Chondrocyte (in vitro differentiated cells): ENCODE results near the gene PBX3. TPM values are rescaled to one million over a fixed set of nuclear protein-coding genes. Genes with fewer than 3 reads are reported as not detected.
A peak's percentile ranks its signal among the peaks of the same experiment; 100 is the strongest.

Experiments used
- DNase-seq: peaks from one replicate; pipeline ENCODE4 v3.0.0; 2021; ENCODE audit warnings: mixed read lengths, low spot score
- H3K27ac Mint-ChIP-seq: one replicate; pipeline ENCODE4 v1.8.0; 2021; ENCODE audit warnings: mild to moderate bottlenecking, moderate library complexity, mixed read lengths; ENCODE audit not compliant: unreplicated experiment
- H3K27me3 Mint-ChIP-seq: 2 replicates; pipeline ENCODE4 v1.8.0; 2021; ENCODE audit warnings: low read depth, mixed read lengths
- H3K36me3 Mint-ChIP-seq: 2 replicates; pipeline ENCODE4 v1.8.0; 2021; ENCODE audit warnings: low read depth, mixed read lengths
- H3K4me1 Mint-ChIP-seq: 2 replicates; pipeline ENCODE4 v1.8.0; 2021; ENCODE audit warnings: low read depth, mild to moderate bottlenecking, mixed read lengths
- H3K4me3 Mint-ChIP-seq: one replicate; pipeline ENCODE4 v1.8.0; 2021; ENCODE audit warnings: mild to moderate bottlenecking, moderate library complexity, mixed read lengths; ENCODE audit not compliant: unreplicated experiment
- H3K9me3 Mint-ChIP-seq: 2 replicates; pipeline ENCODE4 v1.8.0; 2021; ENCODE audit warnings: low read depth, mixed read lengths
- CTCF ChIP-seq: fragments of 200-600 bp; sonication (generic); IDR thresholded peaks from 2 replicates; pipeline ENCODE4 v1.5.0; 2021; ENCODE audit warnings: antibody characterized with exemption, mild to moderate bottlenecking, moderate library complexity
- total RNA-seq: library from RNA; stranded (reverse); gene quantifications from 3 replicates; pipeline ENCODE4 v1.2.1, GENCODE V29; 2021

Gene PBX3
- total RNA-seq, 1 donor from 2014 or later: 24.1 TPM

GRCh38 chr9:125985142-125985997, 238.2 kb downstream of the PBX3 start:
- no peak for TF ChIP-seq CTCF
- Mint-ChIP-seq H3K27ac (no peak overlapping the region), H3K4me1 (no peaks in the 10 kb centered on the region), H3K36me3 (peaks cover 2% of the 10 kb centered on the region), H3K4me3 (no peak overlapping the region), H3K9me3 (peaks cover 9% of the 10 kb centered on the region), H3K27me3 (peaks cover 14% of the 10 kb centered on the region)
- DNase-seq: peak; percentile 26

- Mint-ChIP-seq H3K4me1 (peaks cover 3% of the 10 kb centered on the region), H3K4me3 (no peak overlapping the region), H3K9me3 (peaks cover 5% of the 10 kb centered on the region), H3K27ac (no peak overlapping the region), H3K36me3 (peaks cover 2% of the 10 kb centered on the region), H3K27me3 (peaks cover 15% of the 10 kb centered on the region)
- TF ChIP-seq CTCF: no peak
- peak; percentile 73 for DNase-seq
Measured at GRCh38 chr9:125985998-125986655, 239.0 kb downstream of the PBX3 start.

GRCh38 chr9:125986966-125987365, 239.8 kb downstream of the PBX3 start:
- H3K4me3 Mint-ChIP-seq: no peak overlapping the region
- peaks cover 2% of the 10 kb centered on the region for H3K36me3 Mint-ChIP-seq
- H3K27me3 Mint-ChIP-seq: peaks cover 15% of the 10 kb centered on the region
- H3K4me1 Mint-ChIP-seq: peaks cover 3% of the 10 kb centered on the region
- peaks cover 4% of the 10 kb centered on the region for H3K9me3 Mint-ChIP-seq
- no peak for TF ChIP-seq CTCF
- peak; percentile 19 for DNase-seq
- H3K27ac Mint-ChIP-seq: no peak overlapping the region

- Mint-ChIP-seq H3K27ac (no peak overlapping the region), H3K4me3 (no peak overlapping the region), H3K36me3 (peaks cover 2% of the 10 kb centered on the region), H3K4me1 (peaks cover 3% of the 10 kb centered on the region), H3K9me3 (peaks cover 4% of the 10 kb centered on the region), H3K27me3 (peaks cover 11% of the 10 kb centered on the region)
- peak; percentile 46 for DNase-seq
- no peak for TF ChIP-seq CTCF
Measured at GRCh38 chr9:125987420-125987819, 240.2 kb downstream of the PBX3 start.

- H3K9me3 Mint-ChIP-seq: peaks cover 4% of the 10 kb centered on the region
- H3K36me3 Mint-ChIP-seq: peaks cover 2% of the 10 kb centered on the region
- peaks cover 10% of the 10 kb centered on the region for H3K27me3 Mint-ChIP-seq
- H3K4me3 Mint-ChIP-seq: no peak overlapping the region
- no peak overlapping the region for H3K27ac Mint-ChIP-seq
- H3K4me1 Mint-ChIP-seq: peaks cover 3% of the 10 kb centered on the region
- no peak for TF ChIP-seq CTCF
- DNase-seq: peak; percentile 85
Measured at GRCh38 chr9:125988479-125989050, 241.4 kb downstream of the PBX3 start.
